Dendritic cell treated with granulocyte-macrophage colony-stimulating factor and Interleukin-4, amounts not matched to agents 40 ng/mL and 50 ng/mL, for 4 days (primary cell): ENCODE measurements around the gene CMTR2.
A peak's percentile ranks its signal among the peaks of the same experiment; 100 is the strongest.

Source experiments
- H3K27ac Mint-ChIP-seq: one replicate; pipeline ENCODE4 v1.8.0; 2022; ENCODE audit warnings: mild to moderate bottlenecking, mixed read lengths
- H3K27me3 Mint-ChIP-seq: one replicate; pipeline ENCODE4 v1.8.0; 2022; ENCODE audit warnings: mild to moderate bottlenecking, mixed read lengths
- H3K36me3 Mint-ChIP-seq: one replicate; pipeline ENCODE4 v1.8.0; 2022; ENCODE audit warnings: low read depth, mixed read lengths
- H3K4me1 Mint-ChIP-seq: one replicate; pipeline ENCODE4 v1.8.0; 2022; ENCODE audit warnings: low read depth, mixed read lengths
- H3K4me3 Mint-ChIP-seq: one replicate; pipeline ENCODE4 v1.8.0; 2022; ENCODE audit warnings: mild to moderate bottlenecking, moderate library complexity, mixed read lengths
- H3K9me3 Mint-ChIP-seq: one replicate; pipeline ENCODE4 v1.8.0; 2022; ENCODE audit warnings: mixed read lengths
- intact Hi-C: fragments of 100-400 bp; cut with micrococcal nuclease; formaldehyde crosslinking; loops from one replicate; pipeline ENCODE4 v1.15.0; 2022

Gene CMTR2

GRCh38 chr16:71258372-71258771 lies 30.8 kb downstream of the CMTR2 start:
- H3K36me3 Mint-ChIP-seq: no peaks in the 10 kb centered on the region

DNA sequence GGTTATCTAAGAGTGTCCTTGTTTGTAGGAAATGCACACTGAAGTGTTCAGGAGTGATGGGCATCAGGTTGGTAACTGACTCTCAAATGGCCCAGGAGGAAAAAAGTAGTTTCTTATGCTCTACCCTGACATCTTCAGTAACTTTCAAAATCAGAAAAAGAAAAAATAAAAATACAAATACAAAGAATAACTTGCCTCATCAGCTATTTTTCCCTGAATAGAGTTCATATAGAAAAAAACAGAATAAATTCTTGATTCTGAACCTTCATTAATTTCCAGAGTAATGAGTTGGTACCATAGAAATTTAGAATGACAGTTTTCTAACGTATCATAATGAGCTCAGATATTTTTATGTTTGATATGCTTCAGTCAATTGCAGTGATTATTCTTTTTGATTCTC lies 31.4 kb downstream of the CMTR2 start:
- no peaks in the 10 kb centered on the region for H3K36me3 Mint-ChIP-seq
- H3K4me1 Mint-ChIP-seq: peaks cover 51% of the 10 kb centered on the region
- H3K9me3 Mint-ChIP-seq: no peaks in the 10 kb centered on the region
- intact Hi-C loops: no loop called here
- H3K27ac Mint-ChIP-seq: no peak overlapping the region
- no peak overlapping the region for H3K4me3 Mint-ChIP-seq
- peaks cover 14% of the 10 kb centered on the region for H3K27me3 Mint-ChIP-seq

More at GRCh38 chr16:71258372-71258771, 30.8 kb downstream of the CMTR2 start:
- H3K9me3 Mint-ChIP-seq: no peaks in the 10 kb centered on the region
- H3K27ac Mint-ChIP-seq: no peak overlapping the region
- intact Hi-C loops: no loop called here
- peaks cover 14% of the 10 kb centered on the region for H3K27me3 Mint-ChIP-seq
- H3K4me3 Mint-ChIP-seq: no peak overlapping the region
- H3K4me1 Mint-ChIP-seq: peaks cover 48% of the 10 kb centered on the region

DNA sequence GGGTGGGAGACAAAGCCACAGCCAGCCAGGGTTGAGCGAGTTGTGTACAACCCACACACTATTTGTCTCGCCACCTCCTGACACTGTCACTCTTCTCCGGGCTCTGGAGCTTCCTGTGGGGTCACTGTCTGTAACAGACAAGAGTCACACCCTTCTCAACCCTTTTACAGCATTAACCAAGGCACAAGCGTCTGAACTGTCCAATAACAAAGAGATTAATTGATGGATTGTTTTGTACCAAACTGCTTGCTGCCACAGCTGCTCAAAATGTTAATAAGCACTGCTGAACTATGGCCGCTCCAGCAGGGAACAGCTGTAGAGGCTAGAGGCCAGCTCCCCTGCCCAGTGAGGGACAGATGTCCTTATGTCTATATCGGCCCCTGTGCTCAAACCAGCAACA lies 33.5 kb downstream of the CMTR2 start:
- no peaks in the 10 kb centered on the region for H3K36me3 Mint-ChIP-seq
- peaks cover 59% of the 10 kb centered on the region for H3K4me1 Mint-ChIP-seq
- intact Hi-C loops: no loop called here
- H3K4me3 Mint-ChIP-seq: no peak overlapping the region
- peak overlapping the region; percentile 73 for H3K27ac Mint-ChIP-seq
- peaks cover 14% of the 10 kb centered on the region for H3K27me3 Mint-ChIP-seq
- H3K9me3 Mint-ChIP-seq: no peaks in the 10 kb centered on the region

DNA sequence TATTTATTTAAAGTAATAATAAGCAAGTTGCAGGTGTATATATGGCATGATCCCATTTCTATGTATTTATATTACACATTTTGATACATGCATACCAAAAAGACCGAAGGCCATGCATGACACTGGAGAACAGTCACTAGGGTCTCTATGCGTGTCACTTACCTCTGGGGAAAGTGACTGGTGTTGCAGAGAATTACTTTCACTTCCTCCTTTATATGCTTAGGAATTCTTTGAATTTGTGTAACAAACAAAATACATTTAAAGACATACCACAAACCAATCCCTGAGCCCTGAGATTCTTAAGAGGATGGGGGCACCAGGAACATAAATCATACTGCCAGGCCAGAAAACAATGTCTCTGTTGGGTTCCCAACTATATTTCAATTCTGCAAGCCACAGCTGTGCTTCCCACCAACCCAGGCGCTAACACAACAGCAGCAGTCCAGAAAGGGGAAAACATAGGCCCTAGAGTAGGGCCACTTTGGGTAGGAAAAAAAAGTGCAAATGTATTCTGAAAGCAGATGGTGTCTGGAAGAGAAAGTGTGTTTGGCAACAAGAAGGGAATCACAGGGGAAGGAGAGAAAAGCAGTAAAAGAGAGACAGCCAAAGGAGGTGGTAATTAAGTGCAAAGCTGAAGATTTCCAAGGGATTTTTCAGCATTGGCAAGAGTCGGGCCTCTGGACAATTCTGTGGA lies 34.2 kb downstream of the CMTR2 start:
- Mint-ChIP-seq H3K27ac (peak overlapping the region; percentile 73), H3K4me3 (no peak overlapping the region), H3K27me3 (peaks cover 14% of the 10 kb centered on the region), H3K9me3 (no peaks in the 10 kb centered on the region), H3K36me3 (no peaks in the 10 kb centered on the region), H3K4me1 (peaks cover 61% of the 10 kb centered on the region)
- intact Hi-C loops: loop anchor here (5.0 kb wide), 1 partner anchor 32 kb away; the partner anchor contains the start of gene CMTR2

- Mint-ChIP-seq H3K4me3 (no peak overlapping the region), H3K4me1 (peaks cover 62% of the 10 kb centered on the region), H3K9me3 (no peaks in the 10 kb centered on the region), H3K27ac (no peak overlapping the region), H3K27me3 (peaks cover 2% of the 10 kb centered on the region), H3K36me3 (no peaks in the 10 kb centered on the region)
- intact Hi-C loops: loop anchor here (5.0 kb wide), 1 partner anchor 37 kb away; the partner anchor contains the start of gene CMTR2
These were observed 38.6 kb downstream of the CMTR2 start for GRCh38 chr16:71250461-71251235.

DNA sequence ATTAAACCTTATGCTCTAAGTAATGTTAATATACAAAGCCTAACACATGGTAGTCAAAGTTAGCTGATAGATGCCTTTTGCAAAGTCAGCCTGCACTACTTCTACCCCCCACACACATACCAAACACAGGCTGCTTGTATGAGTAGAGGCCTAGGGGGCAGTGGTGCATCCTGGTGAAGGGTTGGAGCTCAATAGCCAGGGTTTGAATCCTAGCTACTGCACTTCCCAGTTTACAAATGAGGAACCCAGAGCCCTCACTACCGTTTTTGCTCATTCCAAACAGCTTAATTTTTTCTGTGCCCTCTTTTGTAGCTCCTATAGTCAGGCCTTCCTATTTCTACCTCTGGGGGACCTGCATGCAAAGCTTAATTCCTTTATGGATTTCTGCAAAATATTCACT lies 39.8 kb downstream of the CMTR2 start:
- H3K9me3 Mint-ChIP-seq: no peaks in the 10 kb centered on the region
- H3K4me1 Mint-ChIP-seq: peaks cover 63% of the 10 kb centered on the region
- H3K27ac Mint-ChIP-seq: peak overlapping the region; percentile 65
- intact Hi-C loops: loop anchor here (2.0 kb wide), 1 partner anchor 61 kb away; no protein-coding TSS in a partner anchor
- no peaks in the 10 kb centered on the region for H3K36me3 Mint-ChIP-seq
- H3K27me3 Mint-ChIP-seq: peaks cover 2% of the 10 kb centered on the region
- H3K4me3 Mint-ChIP-seq: no peak overlapping the region

DNA sequence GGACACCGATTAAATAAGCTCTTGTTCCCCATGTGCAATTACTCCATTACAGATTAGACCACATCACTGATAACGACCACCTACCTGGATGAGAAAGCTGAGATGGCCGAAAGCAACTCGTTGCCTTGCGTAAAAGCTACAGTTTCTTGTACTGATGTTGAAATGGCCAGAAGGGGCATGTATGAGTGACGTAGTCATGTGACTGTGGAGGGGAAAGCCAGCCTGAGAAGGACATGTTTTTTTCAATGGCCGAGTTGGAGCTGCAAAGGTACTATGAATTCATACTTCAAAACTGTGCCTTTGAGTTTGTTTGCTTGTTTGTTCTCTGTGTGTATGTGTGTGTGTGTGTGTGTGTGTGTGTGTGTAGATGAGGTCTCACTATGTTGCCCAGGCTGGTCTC lies 41.7 kb downstream of the CMTR2 start:
- H3K27me3 Mint-ChIP-seq: peaks cover 2% of the 10 kb centered on the region
- intact Hi-C loops: no loop called here
- no peak overlapping the region for H3K27ac Mint-ChIP-seq
- H3K4me1 Mint-ChIP-seq: peaks cover 56% of the 10 kb centered on the region
- H3K4me3 Mint-ChIP-seq: no peak overlapping the region
- no peaks in the 10 kb centered on the region for H3K9me3 Mint-ChIP-seq
- H3K36me3 Mint-ChIP-seq: no peaks in the 10 kb centered on the region

- H3K27ac Mint-ChIP-seq: no peak overlapping the region
These were observed 42.9 kb downstream of the CMTR2 start for GRCh38 chr16:71246309-71246708.

DNA sequence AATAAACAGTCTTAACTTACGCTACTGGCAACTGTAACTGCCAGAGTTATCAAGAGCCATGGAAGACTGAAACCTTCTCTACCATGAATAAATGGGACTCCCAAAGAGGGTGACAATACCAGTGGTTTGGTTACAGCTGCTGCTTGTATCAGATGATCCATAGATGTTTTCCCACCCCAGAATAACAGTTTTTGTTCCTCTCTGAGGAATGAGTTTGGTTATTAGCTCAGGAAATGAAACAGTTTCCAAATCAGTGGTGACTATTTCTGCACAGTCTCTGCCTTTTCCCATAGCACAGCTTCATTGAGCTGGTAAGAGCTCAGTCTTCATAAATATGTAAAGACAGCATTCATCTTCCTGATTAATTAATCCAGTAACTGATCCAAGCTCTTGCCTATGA lies 44.7 kb downstream of the CMTR2 start:
- Mint-ChIP-seq H3K27ac (no peak overlapping the region), H3K27me3 (peaks cover 9% of the 10 kb centered on the region), H3K4me1 (peaks cover 42% of the 10 kb centered on the region), H3K9me3 (no peaks in the 10 kb centered on the region), H3K4me3 (no peak overlapping the region), H3K36me3 (no peaks in the 10 kb centered on the region)
- intact Hi-C loops: no loop called here

More at GRCh38 chr16:71246309-71246708, 42.9 kb downstream of the CMTR2 start:
- Mint-ChIP-seq H3K4me3 (no peak overlapping the region), H3K36me3 (no peaks in the 10 kb centered on the region), H3K9me3 (no peaks in the 10 kb centered on the region), H3K4me1 (peaks cover 60% of the 10 kb centered on the region), H3K27me3 (peaks cover 2% of the 10 kb centered on the region)
- intact Hi-C loops: no loop called here

DNA sequence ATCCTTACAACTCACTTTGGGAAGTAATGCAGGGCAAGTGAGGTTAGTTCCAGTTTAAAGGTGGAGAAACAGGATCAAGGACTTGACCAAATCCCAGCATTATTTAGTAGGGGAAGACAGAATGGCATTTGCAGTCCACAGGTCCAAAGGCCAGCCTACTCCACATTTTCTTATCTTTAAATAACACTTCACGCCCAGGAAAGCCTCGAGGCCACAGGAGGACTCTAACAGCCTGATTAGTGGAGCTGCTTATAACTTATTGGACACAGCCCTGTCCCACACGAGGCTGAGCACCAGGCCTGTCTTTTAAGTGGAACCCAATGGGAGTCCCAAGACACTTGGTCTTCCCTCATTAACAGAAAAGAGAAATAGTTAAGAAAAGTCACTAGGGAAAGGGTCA lies 46.6 kb downstream of the CMTR2 start:
- H3K9me3 Mint-ChIP-seq: no peaks in the 10 kb centered on the region
- H3K4me3 Mint-ChIP-seq: no peak overlapping the region

GRCh38 chr16:71242036-71242435 lies 47.2 kb downstream of the CMTR2 start:
- Mint-ChIP-seq H3K27ac (no peak overlapping the region), H3K4me1 (peaks cover 34% of the 10 kb centered on the region), H3K9me3 (no peaks in the 10 kb centered on the region), H3K4me3 (no peak overlapping the region), H3K36me3 (no peaks in the 10 kb centered on the region), H3K27me3 (peaks cover 19% of the 10 kb centered on the region)
- intact Hi-C loops: no loop called here

More for the DNA sequence above, 46.6 kb downstream of the CMTR2 start:
- no peak overlapping the region for H3K27ac Mint-ChIP-seq
- H3K4me1 Mint-ChIP-seq: peaks cover 34% of the 10 kb centered on the region
- H3K27me3 Mint-ChIP-seq: peaks cover 14% of the 10 kb centered on the region
- intact Hi-C loops: no loop called here
- no peaks in the 10 kb centered on the region for H3K36me3 Mint-ChIP-seq
